Suprapubic skin (tissue), 4 donors: ENCODE measurements around the gene ZNF653. TPM values are rescaled to one million over a fixed set of nuclear protein-coding genes. Genes with fewer than 3 reads are reported as not detected.

ENCODE experiments used
- DNase-seq, 2 donors: peaks; one replicate each; pipeline ENCODE4 v3.0.0-alpha.2; 2019; ENCODE audit warnings: low spot score in 2 of 2
- H3K27ac ChIP-seq: fragments of 200-600 bp; sonication (generic); one replicate; pipeline ENCODE4 v1.5.1; 2019
- H3K27me3 ChIP-seq: fragments of 200-600 bp; sonication (generic); one replicate; pipeline ENCODE4 v1.5.1; 2019
- H3K36me3 ChIP-seq: fragments of 200-600 bp; sonication (generic); one replicate; pipeline ENCODE4 v1.5.1; 2019
- H3K4me1 ChIP-seq: fragments of 200-600 bp; sonication (generic); one replicate; pipeline ENCODE4 v1.5.1; 2019
- H3K4me3 ChIP-seq: fragments of 200-600 bp; sonication (generic); one replicate; pipeline ENCODE4 v1.5.1; 2019; ENCODE audit warnings: mild to moderate bottlenecking
- H3K9me3 ChIP-seq: fragments of 200-600 bp; sonication (generic); one replicate; pipeline ENCODE4 v1.5.1; 2019
- EP300 ChIP-seq: sonication (generic); formaldehyde crosslinking; IDR thresholded peaks from one replicate; pipeline ENCODE4 v1.6.1; 2017; ENCODE audit warnings: antibody characterized with exemption
- POLR2A ChIP-seq, 2 donors: fragments of 450-650 bp; IDR thresholded peaks; one replicate each; pipeline ENCODE4 v1.6.1; 2017; ENCODE audit warnings: antibody characterized with exemption in 2 of 2, mild to moderate bottlenecking in 2 of 2, moderate library complexity in 2 of 2
- POLR2AphosphoS5 ChIP-seq, 3 donors: sonication (generic); formaldehyde crosslinking; IDR thresholded peaks; one replicate each; pipeline ENCODE4 v1.6.1; 2017; ENCODE audit warnings: antibody characterized with exemption in 3 of 3
- WGBS: methylation state at CpG from one replicate; pipeline ENCODE4 v1.1.5; 2018; 5-methylcytosine and 5-hydroxymethylcytosine counted together
- total RNA-seq, 4 donors: library from RNA; depleted of rRNA; stranded (reverse); fragments of >200 nt; gene quantifications; one replicate each; pipeline ENCODE4 v1.1.0, GENCODE V29; 2016
- TF ChIP-seq, protein P1 (sequence below), 2 donors: fragments of 200-600 bp in 1 of 2; fragments of 450-650 bp in 1 of 2; sonication (generic) in 1 of 2; IDR thresholded peaks; one replicate each; pipeline ENCODE4 v1.5.1; 2016 to 2019; ENCODE audit warnings: antibody characterized with exemption in 2 of 2, mild to moderate bottlenecking in 1 of 2, moderate library complexity in 1 of 2

The ZNF653 gene
- total RNA-seq, 4 donors from 2014 or later = 10.1 to 19.1 (median 11.8) TPM

DNA sequence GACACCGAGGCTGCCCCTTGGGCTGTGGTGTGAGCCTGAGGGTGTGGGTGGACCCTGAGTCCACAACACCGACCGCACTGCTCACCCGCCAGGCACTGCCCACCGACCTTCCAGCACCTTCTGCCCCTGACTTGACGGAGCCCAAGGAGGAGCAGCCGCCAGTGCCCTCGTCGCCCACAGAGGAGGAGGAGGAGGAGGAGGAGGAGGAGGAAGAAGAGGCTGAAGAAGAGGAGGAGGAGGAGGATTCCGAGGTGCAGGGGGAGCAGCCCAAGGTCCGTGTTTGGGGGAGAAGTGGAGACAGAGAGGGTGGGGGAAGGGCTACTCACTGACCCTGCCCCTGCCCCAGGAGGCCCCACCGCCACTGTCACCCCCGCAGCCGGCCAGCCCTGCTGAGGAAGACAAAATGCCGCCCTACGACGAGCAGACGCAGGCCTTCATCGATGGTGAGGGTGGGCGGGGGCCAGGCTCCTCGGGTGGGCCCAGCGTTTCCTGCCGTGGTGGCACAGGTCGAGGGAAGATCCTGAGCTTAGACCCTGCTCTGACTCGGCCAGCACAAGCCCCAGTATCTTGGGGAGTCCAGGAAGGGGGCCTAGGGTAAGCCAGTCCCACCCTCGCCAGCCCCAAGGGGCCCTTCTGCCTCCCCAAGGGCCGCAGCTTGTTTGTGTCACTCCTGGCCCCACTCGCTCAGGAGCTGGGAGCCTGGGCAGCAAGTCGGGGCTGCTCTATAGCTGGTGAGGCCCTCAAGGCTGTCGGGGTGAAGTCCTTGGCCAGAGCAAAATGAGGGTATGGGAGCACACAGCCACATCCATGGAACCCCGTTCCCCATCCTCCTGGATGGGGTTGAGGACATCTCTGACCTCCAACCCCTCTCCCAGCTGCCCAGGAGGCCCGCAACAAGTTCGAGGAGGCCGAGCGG is 58.0 kb downstream of the ZNF653 start:
- Histone ChIP-seq H3K9me3 (no peaks in the 10 kb centered on the region), H3K27ac (no peak overlapping the region), H3K27me3 (no peaks in the 10 kb centered on the region), H3K4me1 (peaks cover 16% of the 10 kb centered on the region), H3K36me3 (peaks cover 85% of the 10 kb centered on the region), H3K4me3 (no peak overlapping the region)
- TF ChIP-seq POLR2AphosphoS5 (IDR thresholded peaks at IDR 0.05) (no peak), EP300 (no peak), POLR2A (IDR thresholded peaks at IDR 0.05) (no peak)
- TF ChIP-seq, protein P1, sequence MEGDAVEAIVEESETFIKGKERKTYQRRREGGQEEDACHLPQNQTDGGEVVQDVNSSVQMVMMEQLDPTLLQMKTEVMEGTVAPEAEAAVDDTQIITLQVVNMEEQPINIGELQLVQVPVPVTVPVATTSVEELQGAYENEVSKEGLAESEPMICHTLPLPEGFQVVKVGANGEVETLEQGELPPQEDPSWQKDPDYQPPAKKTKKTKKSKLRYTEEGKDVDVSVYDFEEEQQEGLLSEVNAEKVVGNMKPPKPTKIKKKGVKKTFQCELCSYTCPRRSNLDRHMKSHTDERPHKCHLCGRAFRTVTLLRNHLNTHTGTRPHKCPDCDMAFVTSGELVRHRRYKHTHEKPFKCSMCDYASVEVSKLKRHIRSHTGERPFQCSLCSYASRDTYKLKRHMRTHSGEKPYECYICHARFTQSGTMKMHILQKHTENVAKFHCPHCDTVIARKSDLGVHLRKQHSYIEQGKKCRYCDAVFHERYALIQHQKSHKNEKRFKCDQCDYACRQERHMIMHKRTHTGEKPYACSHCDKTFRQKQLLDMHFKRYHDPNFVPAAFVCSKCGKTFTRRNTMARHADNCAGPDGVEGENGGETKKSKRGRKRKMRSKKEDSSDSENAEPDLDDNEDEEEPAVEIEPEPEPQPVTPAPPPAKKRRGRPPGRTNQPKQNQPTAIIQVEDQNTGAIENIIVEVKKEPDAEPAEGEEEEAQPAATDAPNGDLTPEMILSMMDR (IDR thresholded peaks at IDR 0.05) = no peak
- DNase-seq = no peak
- WGBS = 85% methylated on average over 14 of the region's 35 CpGs

- Histone ChIP-seq H3K36me3 (peaks cover 93% of the 10 kb centered on the region), H3K9me3 (no peaks in the 10 kb centered on the region), H3K27ac (no peak overlapping the region), H3K4me3 (no peak overlapping the region), H3K4me1 (peaks cover 16% of the 10 kb centered on the region), H3K27me3 (no peaks in the 10 kb centered on the region)
- TF ChIP-seq POLR2AphosphoS5 (IDR thresholded peaks at IDR 0.05) (no peak), EP300 (no peak), POLR2A (IDR thresholded peaks at IDR 0.05) (no peak)
- TF ChIP-seq, protein P1 (IDR thresholded peaks at IDR 0.05) = peak; percentile 53 to 63
- 61% methylated on average over 17 of the region's 23 CpGs for WGBS
- DNase-seq = no peak
Observed at GRCh38 chr19:11446652-11447301, 58.9 kb downstream of the ZNF653 start.

DNA sequence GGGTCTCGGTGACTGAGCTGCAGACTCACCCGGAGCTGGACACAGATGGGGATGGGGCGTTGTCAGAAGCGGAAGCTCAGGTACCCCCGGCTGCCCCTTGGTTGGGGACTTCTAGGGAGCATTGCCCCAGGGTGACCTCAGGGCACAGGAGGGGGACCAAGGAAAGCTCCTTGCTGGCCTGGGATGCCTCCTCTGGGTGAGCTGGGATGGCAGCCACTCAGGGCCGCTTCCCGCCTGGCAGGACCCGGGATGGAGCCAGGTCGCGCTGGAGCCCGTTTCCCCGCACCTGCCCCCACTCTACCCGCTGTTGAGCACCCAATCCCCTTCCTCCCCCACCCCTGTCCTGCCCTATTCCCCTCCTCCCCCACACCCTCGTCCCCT is 59.4 kb downstream of the ZNF653 start:
- Histone ChIP-seq H3K4me1 (peaks cover 18% of the 10 kb centered on the region), H3K4me3 (no peak overlapping the region), H3K27me3 (no peaks in the 10 kb centered on the region), H3K36me3 (peaks cover 98% of the 10 kb centered on the region), H3K9me3 (no peaks in the 10 kb centered on the region), H3K27ac (no peak overlapping the region)
- no peak for TF ChIP-seq EP300
- TF ChIP-seq, protein P1 (IDR thresholded peaks at IDR 0.05) = no peak
- no peak for TF ChIP-seq POLR2AphosphoS5 (IDR thresholded peaks at IDR 0.05)
- TF ChIP-seq POLR2A (IDR thresholded peaks at IDR 0.05) = no peak
- WGBS = 86% methylated on average over 9 of the region's 14 CpGs
- DNase-seq = no peak

DNA sequence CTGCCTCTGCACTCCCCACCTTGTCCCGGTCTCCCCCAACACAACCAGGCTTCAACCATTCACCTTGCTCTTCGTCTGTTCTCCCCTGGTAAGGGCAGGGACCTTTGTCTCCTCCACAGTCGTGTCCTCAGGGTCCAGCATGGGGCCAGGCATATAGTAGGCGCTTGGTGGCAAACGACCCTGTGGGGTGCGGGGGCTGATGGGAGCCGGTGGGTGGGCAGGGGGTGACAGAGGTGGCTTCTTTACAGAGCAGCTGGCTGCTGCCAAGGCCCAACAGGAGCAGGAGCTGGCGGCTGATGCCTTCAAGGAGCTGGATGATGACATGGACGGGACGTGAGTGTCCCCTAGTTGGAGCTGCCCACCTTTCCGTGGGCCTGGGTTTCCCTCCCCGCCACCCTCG is 60.5 kb downstream of the ZNF653 start:
- Histone ChIP-seq H3K27me3 (no peaks in the 10 kb centered on the region), H3K4me1 (peaks cover 18% of the 10 kb centered on the region), H3K9me3 (no peaks in the 10 kb centered on the region), H3K36me3 (peaks cover 100% of the 10 kb centered on the region), H3K27ac (no peak overlapping the region), H3K4me3 (no peak overlapping the region)
- WGBS = 92% methylated on average over 12 of the region's 13 CpGs
- TF ChIP-seq, protein P1 (IDR thresholded peaks at IDR 0.05) = no peak
- TF ChIP-seq EP300 = no peak
- TF ChIP-seq POLR2A (IDR thresholded peaks at IDR 0.05) = no peak
- no peak for TF ChIP-seq POLR2AphosphoS5 (IDR thresholded peaks at IDR 0.05)
- DNase-seq = no peak

DNA sequence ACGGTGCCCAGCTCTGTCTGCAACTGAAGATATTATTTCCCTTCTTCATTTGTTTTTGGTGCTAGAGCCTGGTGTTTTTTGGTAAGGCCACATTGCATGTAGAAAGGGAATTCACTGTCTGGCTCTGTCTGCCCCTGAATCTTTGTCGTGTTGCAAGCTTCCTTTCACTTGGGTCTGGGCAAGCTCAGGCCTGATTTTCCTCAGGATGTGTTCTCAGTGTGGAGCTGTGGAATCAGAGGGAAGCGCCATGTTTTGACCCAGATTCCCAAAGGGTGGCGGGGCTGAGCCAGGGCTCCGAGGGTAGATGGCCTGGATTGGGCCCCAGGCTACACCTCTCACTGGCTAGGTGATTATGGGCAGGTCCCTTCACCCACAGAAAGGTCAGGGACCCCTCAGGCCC is 61.6 kb downstream of the ZNF653 start:
- no peak overlapping the region for H3K4me3 ChIP-seq
- WGBS = 63% methylated on average over 5 of the region's 5 CpGs
- peaks cover 18% of the 10 kb centered on the region for H3K4me1 ChIP-seq
- DNase-seq = no peak
- no peaks in the 10 kb centered on the region for H3K9me3 ChIP-seq
- TF ChIP-seq POLR2A (IDR thresholded peaks at IDR 0.05) = no peak
- no peak for TF ChIP-seq EP300
- no peak for TF ChIP-seq POLR2AphosphoS5 (IDR thresholded peaks at IDR 0.05)
- TF ChIP-seq, protein P1 (IDR thresholded peaks at IDR 0.05) = no peak
- H3K27ac ChIP-seq = peak overlapping the region; percentile 51
- H3K36me3 ChIP-seq = peaks cover 99% of the 10 kb centered on the region
- H3K27me3 ChIP-seq = no peaks in the 10 kb centered on the region
